Measurements from ENCODE around the gene CLEC2L. TPM values are rescaled to one million over a fixed set of nuclear protein-coding genes. Genes with fewer than 3 reads are reported as not detected.

The CLEC2L gene
- total and polyA plus RNA-seq, 2 of the 4 experiments (the other 2 are of a cell fraction): not detected

GRCh38 chr7:139488810-139489209 is 34.7 kb upstream of the CLEC2L start:
- CTCF ChIA-PET: interaction anchor here (2.5 kb wide), 1 partner anchor 11 kb away, joined by 8 read pairs; no protein-coding TSS in a partner anchor
- intact Hi-C loops (cut with micrococcal nuclease): no loop called here
- POLR2A ChIA-PET (ENCODE audit: unreplicated experiment): no interaction called here

More at GRCh38 chr7:139488810-139489209, 34.7 kb upstream of the CLEC2L start:
- 80% methylated on average over 1 of the region's 4 CpGs; no CpG with 5 or more reads in 1 of the 2 experiments for WGBS, 2 experiments (ENCODE audit: extremely low coverage in 2 of 2, insufficient read length in 1 of 2)
- H2BK20ac ChIP-seq (ENCODE audit: low read depth, low read length): no peak overlapping the region
- no peak overlapping the region for H2AK9ac ChIP-seq (replicated peaks; ENCODE audit: low read depth, low read length, poor library complexity)
- no peak overlapping the region for H3K56ac ChIP-seq (ENCODE audit: extremely low read depth, insufficient read depth, low read length)
- no peak overlapping the region for H3K4me3 ChIP-seq (ENCODE audit: insufficient read depth, low read depth, low read length)
- no peak overlapping the region for H2AK5ac ChIP-seq (ENCODE audit: low read depth, low read length)
- no TSS peak for BruUV-seq (replicated peaks)
- peaks cover 51% of the 10 kb centered on the region for H3K27me3 ChIP-seq (ENCODE audit: control insufficient read depth, insufficient read depth, low read length)
- TF ChIP-seq, protein P1, sequence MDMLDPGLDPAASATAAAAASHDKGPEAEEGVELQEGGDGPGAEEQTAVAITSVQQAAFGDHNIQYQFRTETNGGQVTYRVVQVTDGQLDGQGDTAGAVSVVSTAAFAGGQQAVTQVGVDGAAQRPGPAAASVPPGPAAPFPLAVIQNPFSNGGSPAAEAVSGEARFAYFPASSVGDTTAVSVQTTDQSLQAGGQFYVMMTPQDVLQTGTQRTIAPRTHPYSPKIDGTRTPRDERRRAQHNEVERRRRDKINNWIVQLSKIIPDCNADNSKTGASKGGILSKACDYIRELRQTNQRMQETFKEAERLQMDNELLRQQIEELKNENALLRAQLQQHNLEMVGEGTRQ (IDR thresholded peaks at IDR 0.05; ENCODE audit: low read depth, low read length): no peak
- TF ChIP-seq FOS (IDR thresholded peaks at IDR 0.05; ENCODE audit: low read depth, low read length) (no peak), CTCF (conservative IDR thresholded peaks at IDR 0.05; ENCODE audit: low read depth, low read length) (no peak), BHLHE40 (IDR thresholded peaks at IDR 0.05; ENCODE audit: low read depth, low read length) (no peak), MAZ (IDR thresholded peaks at IDR 0.05; ENCODE audit: borderline replicate concordance, low read depth, low read length) (no peak), CEBPB (IDR thresholded peaks at IDR 0.05; ENCODE audit: low read depth, low read length) (no peak), MXI1 (IDR thresholded peaks at IDR 0.05; ENCODE audit: borderline replicate concordance, low read depth, low read length) (no peak), RFX5 (IDR thresholded peaks at IDR 0.05; ENCODE audit: low read depth, low read length) (no peak), RCOR1 (IDR thresholded peaks at IDR 0.05; ENCODE audit: insufficient replicate concordance, low read length) (no peak), NFE2L2 (IDR thresholded peaks at IDR 0.05; ENCODE audit: low read depth, low read length) (no peak), SMC3 (IDR thresholded peaks at IDR 0.05; ENCODE audit: low read depth, low read length) (no peak), POLR2A (IDR thresholded peaks at IDR 0.05; ENCODE audit: low read depth, low read length) (no peak)
- TF ChIP-seq, protein P2, sequence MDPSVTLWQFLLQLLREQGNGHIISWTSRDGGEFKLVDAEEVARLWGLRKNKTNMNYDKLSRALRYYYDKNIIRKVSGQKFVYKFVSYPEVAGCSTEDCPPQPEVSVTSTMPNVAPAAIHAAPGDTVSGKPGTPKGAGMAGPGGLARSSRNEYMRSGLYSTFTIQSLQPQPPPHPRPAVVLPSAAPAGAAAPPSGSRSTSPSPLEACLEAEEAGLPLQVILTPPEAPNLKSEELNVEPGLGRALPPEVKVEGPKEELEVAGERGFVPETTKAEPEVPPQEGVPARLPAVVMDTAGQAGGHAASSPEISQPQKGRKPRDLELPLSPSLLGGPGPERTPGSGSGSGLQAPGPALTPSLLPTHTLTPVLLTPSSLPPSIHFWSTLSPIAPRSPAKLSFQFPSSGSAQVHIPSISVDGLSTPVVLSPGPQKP (IDR thresholded peaks at IDR 0.05; ENCODE audit: borderline replicate concordance, low read depth, low read length): no peak
- H4K20me1 ChIP-seq (ENCODE audit: insufficient read depth, low read length): no peaks in the 10 kb centered on the region
- H2AFZ ChIP-seq (replicated peaks; ENCODE audit: low read length, poor library complexity): no peak overlapping the region
- no peak overlapping the region for H2BK15ac ChIP-seq (ENCODE audit: low read depth, low read length)
- no peak overlapping the region for H2BK5ac ChIP-seq (ENCODE audit: low read depth, low read length, poor library complexity, severe bottlenecking)
- H2BK120ac ChIP-seq (ENCODE audit: low read depth, low read length): no peak overlapping the region
- no peak overlapping the region for H3K23ac ChIP-seq (ENCODE audit: low read depth, low read length)
- no peaks in the 10 kb centered on the region for H3K36me3 ChIP-seq (ENCODE audit: control insufficient read depth, insufficient read depth, low read length)
- H4K5ac ChIP-seq (ENCODE audit: low read depth, low read length): no peak overlapping the region
- H3K14ac ChIP-seq (replicated peaks; ENCODE audit: low read depth, low read length): no peak overlapping the region
- no peak overlapping the region for H3K4me2 ChIP-seq (ENCODE audit: low read depth, low read length)
- H3K9me1 ChIP-seq (ENCODE audit: insufficient read depth, low read length): no peaks in the 10 kb centered on the region
- no peak for ATAC-seq (ENCODE audit: low read depth)
- H3K18ac ChIP-seq (ENCODE audit: low read depth, low read length): no peak overlapping the region
- H3K79me1 ChIP-seq (ENCODE audit: low read depth in 1 of 2, low read length in 2 of 2): no peaks in the 10 kb centered on the region
- H3K9me3 ChIP-seq (ENCODE audit: control insufficient read depth, insufficient read depth, low read length): peaks cover 13% of the 10 kb centered on the region
- no peaks in the 10 kb centered on the region for H3K4me1 ChIP-seq (ENCODE audit: control insufficient read depth, insufficient read depth, low read length)
- no peak overlapping the region for H4K8ac ChIP-seq (ENCODE audit: low read depth in 2 of 2, low read length in 2 of 2)
- no peak overlapping the region for H3K27ac ChIP-seq (ENCODE audit: insufficient read depth, low read length)
- H4K91ac ChIP-seq (ENCODE audit: insufficient read depth, low read depth, low read length): no peak overlapping the region
- H3K9ac ChIP-seq (ENCODE audit: low read depth, low read length): no peak overlapping the region
- in situ Hi-C loops (cut with MboI; ENCODE audit: low sequenced_read_pairs) (no loop called here), dilution Hi-C loops (cut with HindIII; ENCODE audit: low sequenced_read_pairs, unreplicated experiment) (no loop called here)
- no peak for DNase-seq
- no peak overlapping the region for H3K4ac ChIP-seq (ENCODE audit: low read depth, low read length)

Data from IMR-90 (cell line).